Measurements from ENCODE around the gene IGSF23.

DNA sequence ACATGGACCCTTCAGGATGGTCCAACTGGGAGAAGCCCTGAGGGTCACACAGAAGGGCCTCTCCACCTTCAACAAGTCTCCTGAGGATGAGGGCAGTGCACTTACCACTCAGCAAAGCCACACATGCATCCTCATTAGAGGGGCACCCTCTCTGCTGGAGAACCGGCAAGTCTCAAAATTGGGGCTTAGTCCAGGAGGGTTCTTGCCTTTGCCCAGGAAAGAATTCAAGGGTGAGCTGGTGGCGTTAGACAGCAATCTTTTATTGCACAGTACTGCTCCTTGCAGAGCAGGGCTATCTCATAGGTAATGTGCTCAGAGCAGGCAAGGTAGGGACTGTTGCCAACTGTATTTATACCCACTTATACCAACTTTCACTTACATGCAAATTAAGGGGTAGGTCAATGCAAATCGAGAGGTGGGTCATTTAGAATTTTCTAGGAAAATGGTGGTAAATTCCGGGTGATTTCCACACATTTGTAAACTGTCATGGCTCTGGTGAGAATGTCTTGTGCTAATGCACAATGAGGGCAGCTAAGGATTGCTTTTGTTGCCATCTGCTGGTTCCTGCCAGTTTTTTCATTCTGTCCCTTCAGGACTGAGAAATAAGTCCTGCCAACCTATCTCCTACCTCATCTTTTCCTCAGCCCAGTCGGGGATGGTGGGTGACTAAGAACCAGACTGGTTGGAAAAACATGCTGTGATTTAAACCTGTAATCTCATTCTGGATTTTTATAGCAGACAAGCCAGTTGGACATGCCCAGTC, 27.8 kb upstream of the IGSF23 start:
- TF ChIP-seq, protein P1, sequence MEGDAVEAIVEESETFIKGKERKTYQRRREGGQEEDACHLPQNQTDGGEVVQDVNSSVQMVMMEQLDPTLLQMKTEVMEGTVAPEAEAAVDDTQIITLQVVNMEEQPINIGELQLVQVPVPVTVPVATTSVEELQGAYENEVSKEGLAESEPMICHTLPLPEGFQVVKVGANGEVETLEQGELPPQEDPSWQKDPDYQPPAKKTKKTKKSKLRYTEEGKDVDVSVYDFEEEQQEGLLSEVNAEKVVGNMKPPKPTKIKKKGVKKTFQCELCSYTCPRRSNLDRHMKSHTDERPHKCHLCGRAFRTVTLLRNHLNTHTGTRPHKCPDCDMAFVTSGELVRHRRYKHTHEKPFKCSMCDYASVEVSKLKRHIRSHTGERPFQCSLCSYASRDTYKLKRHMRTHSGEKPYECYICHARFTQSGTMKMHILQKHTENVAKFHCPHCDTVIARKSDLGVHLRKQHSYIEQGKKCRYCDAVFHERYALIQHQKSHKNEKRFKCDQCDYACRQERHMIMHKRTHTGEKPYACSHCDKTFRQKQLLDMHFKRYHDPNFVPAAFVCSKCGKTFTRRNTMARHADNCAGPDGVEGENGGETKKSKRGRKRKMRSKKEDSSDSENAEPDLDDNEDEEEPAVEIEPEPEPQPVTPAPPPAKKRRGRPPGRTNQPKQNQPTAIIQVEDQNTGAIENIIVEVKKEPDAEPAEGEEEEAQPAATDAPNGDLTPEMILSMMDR (IDR thresholded peaks at IDR 0.05; ENCODE audit: low read depth, low read length, poor library complexity, severe bottlenecking) = no peak
- no peak for TF ChIP-seq EZH2phosphoT487 (IDR thresholded peaks at IDR 0.05; ENCODE audit: borderline replicate concordance, low read length)

Data from DOHH2 (cell line).